Sigmoid colon (tissue), 4 donors: Measurements from ENCODE around the gene COMMD9.
A peak's percentile ranks its signal among the peaks of the same experiment; 100 is the strongest.

ENCODE experiments used
- EP300 ChIP-seq, 4 donors: sonication (generic); formaldehyde crosslinking; IDR thresholded peaks; one replicate each; pipeline ENCODE4 v1.6.1; 2017; ENCODE audit warnings: antibody characterized with exemption in 4 of 4
- POLR2A ChIP-seq, 2 donors: fragments of 450-650 bp; IDR thresholded peaks; one replicate each; pipeline ENCODE4 v1.6.1; 2016; ENCODE audit warnings: antibody characterized with exemption in 2 of 2, mild to moderate bottlenecking in 2 of 2, moderate library complexity in 2 of 2
- POLR2AphosphoS5 ChIP-seq, 4 donors: sonication (generic); formaldehyde crosslinking; IDR thresholded peaks; one replicate each; pipeline ENCODE4 v1.6.1; 2017; ENCODE audit warnings: antibody characterized with exemption in 4 of 4
- TF ChIP-seq, protein P1 (sequence below), 4 experiments: fragments of 450-650 bp in 3 of 4; fragments of 200-600 bp in 1 of 4; IDR thresholded peaks; one replicate each; pipeline ENCODE4 v1.5.1; 2016 to 2019; ENCODE audit warnings: antibody characterized with exemption in 4 of 4, mild to moderate bottlenecking in 3 of 4, moderate library complexity in 2 of 4

GRCh38 chr11:36258730-36259360, 30.4 kb downstream of the COMMD9 start:
- TF ChIP-seq, protein P1, sequence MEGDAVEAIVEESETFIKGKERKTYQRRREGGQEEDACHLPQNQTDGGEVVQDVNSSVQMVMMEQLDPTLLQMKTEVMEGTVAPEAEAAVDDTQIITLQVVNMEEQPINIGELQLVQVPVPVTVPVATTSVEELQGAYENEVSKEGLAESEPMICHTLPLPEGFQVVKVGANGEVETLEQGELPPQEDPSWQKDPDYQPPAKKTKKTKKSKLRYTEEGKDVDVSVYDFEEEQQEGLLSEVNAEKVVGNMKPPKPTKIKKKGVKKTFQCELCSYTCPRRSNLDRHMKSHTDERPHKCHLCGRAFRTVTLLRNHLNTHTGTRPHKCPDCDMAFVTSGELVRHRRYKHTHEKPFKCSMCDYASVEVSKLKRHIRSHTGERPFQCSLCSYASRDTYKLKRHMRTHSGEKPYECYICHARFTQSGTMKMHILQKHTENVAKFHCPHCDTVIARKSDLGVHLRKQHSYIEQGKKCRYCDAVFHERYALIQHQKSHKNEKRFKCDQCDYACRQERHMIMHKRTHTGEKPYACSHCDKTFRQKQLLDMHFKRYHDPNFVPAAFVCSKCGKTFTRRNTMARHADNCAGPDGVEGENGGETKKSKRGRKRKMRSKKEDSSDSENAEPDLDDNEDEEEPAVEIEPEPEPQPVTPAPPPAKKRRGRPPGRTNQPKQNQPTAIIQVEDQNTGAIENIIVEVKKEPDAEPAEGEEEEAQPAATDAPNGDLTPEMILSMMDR (IDR thresholded peaks at IDR 0.05), result peak in 3 of 4 experiments; percentile 16 to 40 (median 23)
- TF ChIP-seq POLR2A (IDR thresholded peaks at IDR 0.05) (no peak), POLR2AphosphoS5 (IDR thresholded peaks at IDR 0.05) (no peak), EP300 (IDR thresholded peaks at IDR 0.05) (no peak)
